T-helper 9 cell (primary cell): ENCODE results near the gene SRMS.

Experiments
- DNase-seq: peaks from one replicate; pipeline ENCODE4 v3.0.0-alpha.2; 2020

The SRMS gene

DNA sequence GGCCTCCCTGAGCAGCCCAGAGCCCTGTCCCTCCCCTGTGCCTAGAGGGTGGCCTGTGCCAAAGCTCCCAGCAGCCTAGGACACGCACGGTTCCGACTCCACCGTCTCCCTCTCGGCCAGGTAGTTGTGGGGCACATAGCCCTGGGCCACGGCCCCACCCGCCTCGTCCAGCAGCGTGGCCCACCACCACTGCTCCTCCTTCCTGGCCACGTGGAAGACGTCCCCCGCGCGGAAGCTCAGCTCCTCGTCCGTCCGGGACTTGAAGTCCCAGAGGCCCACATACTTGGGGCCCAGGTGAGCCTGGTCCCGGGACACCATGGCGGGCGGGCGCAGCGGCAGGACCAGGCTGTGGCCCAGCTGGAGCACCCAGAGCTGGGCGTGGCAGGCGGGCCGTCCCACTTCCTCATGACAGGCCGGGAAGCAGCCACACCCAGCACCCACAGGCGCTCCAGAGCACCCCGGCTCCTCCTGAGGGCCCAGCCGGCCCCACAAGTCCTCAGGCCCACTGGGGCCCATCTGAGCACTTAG is 10.5 kb downstream of the SRMS start, which contains the start of gene PTK6:
TSS of gene PTK6 (minus strand) at position 380 of the 528 bp plus-strand sequence. CDS start at position 318, 62 bp downstream.
- no peak for DNase-seq

DNA sequence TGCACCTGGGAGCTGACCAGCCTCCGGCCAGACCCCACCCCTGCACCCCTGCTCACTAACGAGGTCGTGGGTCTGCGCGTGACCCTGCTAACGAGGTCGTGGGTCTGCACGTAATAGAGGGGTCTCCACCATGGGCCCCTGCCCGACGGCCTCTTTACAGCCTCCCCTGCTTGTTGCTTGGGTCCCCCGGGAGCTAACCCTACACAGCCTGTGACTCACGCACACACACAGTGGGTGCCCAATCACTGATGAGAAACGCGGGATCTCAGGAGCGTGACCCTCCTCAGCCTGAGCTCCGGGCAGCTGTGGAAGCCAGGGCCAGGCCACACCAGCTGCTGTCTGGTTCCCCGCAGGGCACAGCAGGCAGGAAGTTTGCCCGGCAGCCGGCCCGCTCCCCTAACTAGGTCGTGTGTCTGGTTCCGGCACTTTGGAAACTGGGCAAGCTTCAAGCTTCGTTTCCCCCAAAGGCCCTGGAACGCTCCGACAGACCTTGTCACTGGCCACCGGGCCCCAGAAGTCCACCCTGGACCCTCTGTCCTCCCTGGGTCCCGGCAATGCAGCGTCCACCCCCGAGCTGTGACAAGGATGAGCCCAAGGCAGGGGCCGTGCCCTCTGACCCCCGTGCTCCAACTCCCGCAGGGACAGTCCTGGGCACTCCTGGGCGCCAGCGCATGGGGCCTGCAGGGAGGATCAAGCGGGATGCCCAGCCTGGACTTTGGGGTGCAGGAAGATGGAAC is 11.1 kb downstream of the SRMS start:
- no peak for DNase-seq

DNA sequence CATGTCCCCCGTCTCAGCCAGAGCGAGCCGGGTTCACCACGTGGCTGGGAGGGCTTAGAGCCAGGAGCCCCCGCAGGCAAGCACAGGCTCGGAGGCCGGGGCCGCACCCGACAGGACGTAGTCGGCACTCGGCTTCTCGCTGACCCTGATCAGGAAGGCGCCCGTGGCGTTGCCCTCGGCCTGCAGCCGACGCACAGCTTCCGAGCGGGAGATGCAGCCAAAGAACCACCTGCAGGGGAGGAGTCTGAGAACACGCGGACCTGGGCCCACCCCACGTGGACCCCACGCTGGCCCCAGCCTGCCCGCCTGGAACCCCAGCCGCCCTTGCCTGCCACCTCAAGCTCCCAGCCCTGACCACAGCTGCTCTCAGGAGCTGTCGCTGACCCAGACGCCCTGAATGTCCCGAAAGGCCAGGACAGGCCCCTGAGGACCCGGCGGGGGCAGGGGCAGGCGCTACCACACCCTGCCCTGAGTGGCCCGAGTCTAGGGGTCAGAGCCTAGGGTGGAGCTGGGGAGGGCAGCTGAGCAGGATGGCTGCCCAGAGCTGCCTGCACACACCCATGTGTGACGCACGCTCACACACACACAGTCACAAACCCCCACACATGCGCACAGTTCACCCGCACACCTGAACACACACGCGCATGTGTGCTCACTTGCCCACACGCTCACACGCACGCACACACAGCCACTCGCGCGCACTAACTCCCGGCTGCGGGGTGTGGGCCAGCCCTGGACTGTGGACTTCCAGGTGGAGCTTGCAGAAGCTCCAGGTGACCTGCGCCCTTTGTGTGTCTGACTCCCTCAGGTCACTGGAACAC is 12.5 kb downstream of the SRMS start:
- no peak for DNase-seq

- no peak for DNase-seq
These were observed 13.1 kb downstream of the SRMS start for GRCh38 chr20:63534427-63534830.

DNA sequence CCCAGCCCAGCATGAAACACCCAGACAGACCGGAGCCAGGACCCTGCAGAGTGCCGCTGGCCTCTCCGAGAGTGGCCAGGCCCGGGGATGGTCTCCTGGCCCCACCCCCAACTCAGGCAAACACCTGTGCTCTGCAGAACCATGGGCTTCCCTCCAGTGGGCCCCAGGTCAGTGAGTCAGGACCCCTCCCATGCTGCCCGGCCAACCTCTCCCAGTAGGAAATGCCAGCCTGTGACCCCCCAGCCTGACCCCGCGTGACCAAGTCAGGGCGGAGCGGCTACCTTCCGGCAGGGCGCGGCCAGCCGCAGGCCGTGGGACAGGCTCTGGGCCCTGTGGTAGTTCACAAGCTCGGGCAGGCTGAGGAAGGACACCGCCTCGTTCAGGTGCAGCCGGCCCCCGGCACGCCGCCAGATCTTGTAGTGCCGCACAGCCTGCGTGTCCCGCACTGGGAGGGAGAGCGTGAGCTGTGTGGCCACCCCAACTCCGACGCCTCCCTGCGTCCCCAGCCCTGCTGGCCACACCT is 13.6 kb downstream of the SRMS start:
- DNase-seq = no peak

DNA sequence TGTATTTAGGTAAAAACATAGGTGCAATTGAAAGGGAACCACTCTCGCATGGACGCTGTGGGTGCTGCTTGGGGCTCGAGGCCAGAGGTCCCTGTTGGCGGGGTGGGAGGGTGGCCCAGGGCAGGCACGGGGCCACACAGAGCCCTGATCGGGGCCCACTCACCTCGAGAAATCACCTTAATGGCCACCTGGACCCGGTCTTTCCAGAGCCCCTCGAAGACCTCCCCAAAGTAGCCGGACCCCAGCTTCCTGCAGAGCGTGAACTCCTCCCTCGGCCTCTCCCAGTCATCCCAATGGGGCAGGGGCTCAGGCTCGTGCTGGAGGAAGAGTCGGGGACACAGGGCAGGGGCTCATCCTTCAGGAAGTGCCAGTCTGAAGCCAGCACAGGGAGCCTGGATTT is 14.2 kb downstream of the SRMS start:
- no peak for DNase-seq

- no peak for DNase-seq
These were observed 15.0 kb downstream of the SRMS start for GRCh38 chr20:63532449-63532971.

GRCh38 chr20:63531686-63532448 is 15.7 kb downstream of the SRMS start:
- no peak for DNase-seq

DNA sequence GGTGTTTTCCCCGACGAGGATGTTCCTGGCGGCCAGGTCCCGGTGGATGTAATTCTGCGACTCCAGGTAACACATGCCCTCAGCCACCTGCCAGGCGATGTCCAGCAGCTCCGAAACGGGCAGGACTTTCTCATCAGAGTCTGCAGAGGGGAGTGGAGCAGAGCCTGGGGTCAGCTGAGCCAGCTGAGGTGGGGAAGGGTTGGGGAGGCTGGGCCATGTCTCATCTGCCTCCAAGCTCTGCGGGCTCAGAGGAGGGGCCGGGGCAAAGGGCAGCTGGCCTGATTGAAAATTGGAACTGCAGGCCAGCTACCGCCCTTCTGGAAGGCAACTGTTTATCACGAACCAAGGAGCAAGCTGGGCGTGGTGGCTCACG is 16.8 kb downstream of the SRMS start:
- no peak for DNase-seq

- DNase-seq = no peak
These were observed 17.4 kb downstream of the SRMS start for GRCh38 chr20:63529861-63530787.

DNA sequence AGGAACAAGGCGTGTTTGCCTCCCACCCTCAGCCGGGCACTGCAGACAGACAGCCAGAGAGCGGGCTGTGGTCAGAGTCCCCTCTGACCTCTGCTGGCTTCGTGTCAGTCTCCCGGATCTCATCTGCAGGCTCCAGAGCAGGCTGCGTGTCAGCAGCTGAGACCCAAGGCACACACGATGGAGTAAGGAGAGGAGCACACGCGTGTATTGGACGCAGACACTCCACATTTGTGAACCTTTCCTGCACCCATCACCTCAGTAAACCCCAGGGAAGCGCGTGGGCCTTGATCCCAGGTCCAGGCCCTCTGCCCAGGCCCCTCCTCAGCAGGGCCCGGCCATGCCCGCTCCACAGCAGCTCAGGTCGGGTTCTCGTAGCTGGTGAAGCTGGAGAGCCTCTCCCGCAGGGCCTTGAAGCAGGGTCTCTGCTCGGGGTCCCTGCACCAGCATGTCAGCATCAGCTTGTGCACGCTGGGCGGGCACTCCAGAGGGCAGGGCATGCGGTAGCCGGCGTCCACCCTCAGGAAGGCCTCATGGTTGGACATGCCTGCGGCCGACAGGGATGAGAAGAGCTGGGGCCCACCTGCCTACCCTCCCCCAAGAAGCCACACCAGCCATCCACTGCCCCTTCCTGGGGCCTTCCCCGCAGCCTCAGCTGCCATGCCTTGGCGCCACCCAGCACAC is 18.2 kb downstream of the SRMS start:
- DNase-seq = no peak

DNA sequence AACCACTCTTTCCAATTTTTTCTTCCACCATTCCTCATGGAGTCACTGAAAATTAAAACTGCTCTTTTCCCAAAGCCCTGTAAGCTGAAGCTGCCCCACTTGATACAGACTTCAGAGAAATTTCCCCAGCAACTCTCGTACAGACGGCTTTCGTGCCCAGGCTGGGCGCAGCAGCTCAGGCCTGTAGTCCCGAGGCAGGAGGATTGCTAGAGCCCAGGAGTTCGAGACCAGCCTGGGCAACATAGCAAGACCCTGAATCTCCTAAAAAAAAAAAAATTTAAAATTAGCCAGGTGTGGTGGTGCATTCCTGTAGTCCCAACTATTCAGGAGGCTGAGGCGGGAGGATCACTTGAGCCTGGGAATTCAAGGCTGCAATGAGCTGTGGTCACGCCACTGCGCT is 20.4 kb downstream of the SRMS start:
- DNase-seq = no peak

- no peak for DNase-seq
These were observed 21.6 kb downstream of the SRMS start for GRCh38 chr20:63525971-63526370.

GRCh38 chr20:63525185-63525584 is 22.4 kb downstream of the SRMS start:
- DNase-seq = no peak

GRCh38 chr20:63522981-63523611 is 24.5 kb downstream of the SRMS start:
- no peak for DNase-seq

GRCh38 chr20:63522091-63522868 is 25.3 kb downstream of the SRMS start:
- no peak for DNase-seq

GRCh38 chr20:63521602-63522001 is 25.9 kb downstream of the SRMS start:
- DNase-seq = no peak

DNA sequence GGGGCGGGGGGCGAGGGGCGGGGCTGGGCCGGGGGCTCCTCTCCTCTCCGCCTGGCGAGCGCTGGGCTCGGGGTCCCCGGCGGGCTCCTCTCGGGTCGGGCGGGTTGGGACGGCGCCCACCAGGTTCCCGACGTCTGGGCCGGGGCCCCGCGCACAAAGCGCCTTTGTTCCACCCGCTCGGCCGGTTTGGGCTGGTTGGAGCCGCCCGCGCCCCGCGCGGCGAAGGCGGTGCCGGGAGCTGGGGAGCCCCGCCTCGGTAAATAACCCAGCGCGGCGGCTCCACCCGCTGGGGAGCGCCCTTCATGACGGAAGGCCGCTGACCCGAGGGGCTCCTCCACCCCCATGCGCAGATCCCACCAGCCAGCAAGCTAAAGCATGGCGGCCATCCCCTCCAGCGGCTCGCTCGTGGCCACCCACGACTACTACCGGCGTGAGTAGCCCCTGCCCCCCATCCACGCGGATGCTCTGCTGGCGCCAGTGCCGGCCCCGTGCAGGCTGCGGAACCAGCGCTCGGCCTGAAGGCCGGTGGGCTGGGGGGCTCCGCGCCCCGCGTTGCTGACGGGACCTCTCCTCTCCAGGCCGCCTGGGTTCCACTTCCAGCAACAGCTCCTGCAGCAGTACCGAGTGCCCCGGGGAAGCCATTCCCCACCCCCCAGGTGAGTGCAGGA is 26.5 kb downstream of the SRMS start:
- DNase-seq = peak; percentile 55

- DNase-seq = peak; percentile 84
These were observed 27.0 kb downstream of the SRMS start, which contains the start of gene PPDPF for GRCh38 chr20:63520504-63520933. Gene PPDPF (plus strand): TSS chr20:63520765. CDS start chr20:63521309, 544 bp downstream.
